OCI-LY1 (cell line): ENCODE results near the gene GRIN2A.

ENCODE experiments used
- CTCF ChIP-seq: fragments of 200-600 bp; sonication (generic), shearing (Covaris generic); IDR thresholded peaks from 2 replicates; pipeline ENCODE4 v1.5.1; 2017; ENCODE audit warnings: mild to moderate bottlenecking, antibody characterized with exemption, low read length, moderate library complexity, mixed read lengths
- EZH2 ChIP-seq: fragments of 200-600 bp; sonication (generic), shearing (Covaris generic); IDR thresholded peaks from 2 replicates; pipeline ENCODE4 v1.8.0; 2017; ENCODE audit warnings: borderline replicate concordance, mixed run types, mild to moderate bottlenecking, antibody characterized with exemption, low read length, moderate library complexity, mixed read lengths

- TF ChIP-seq CTCF (no peak), EZH2 (no peak)
These were observed 186.0 kb downstream of the GRIN2A start for GRCh38 chr16:9996221-9996620.
